Measurements from ENCODE around the gene DOK7.

- TF ChIP-seq CTCF (IDR thresholded peaks at IDR 0.05; ENCODE audit: borderline replicate concordance, extremely low read depth, low read length, poor library complexity, severe bottlenecking) = no peak
- TF ChIP-seq EZH2 (IDR thresholded peaks at IDR 0.05; ENCODE audit: borderline replicate concordance, low read depth, low read length, severe bottlenecking) = no peak
Measured at GRCh38 chr4:3446631-3447320, 16.3 kb upstream of the DOK7 start.
